Measurements from ENCODE around the gene USP4. TPM values are rescaled to one million over a fixed set of nuclear protein-coding genes. Genes with fewer than 3 reads are reported as not detected.

The USP4 gene
- total RNA-seq, 1 experiment from 2014 or later = 31.7 TPM

DNA sequence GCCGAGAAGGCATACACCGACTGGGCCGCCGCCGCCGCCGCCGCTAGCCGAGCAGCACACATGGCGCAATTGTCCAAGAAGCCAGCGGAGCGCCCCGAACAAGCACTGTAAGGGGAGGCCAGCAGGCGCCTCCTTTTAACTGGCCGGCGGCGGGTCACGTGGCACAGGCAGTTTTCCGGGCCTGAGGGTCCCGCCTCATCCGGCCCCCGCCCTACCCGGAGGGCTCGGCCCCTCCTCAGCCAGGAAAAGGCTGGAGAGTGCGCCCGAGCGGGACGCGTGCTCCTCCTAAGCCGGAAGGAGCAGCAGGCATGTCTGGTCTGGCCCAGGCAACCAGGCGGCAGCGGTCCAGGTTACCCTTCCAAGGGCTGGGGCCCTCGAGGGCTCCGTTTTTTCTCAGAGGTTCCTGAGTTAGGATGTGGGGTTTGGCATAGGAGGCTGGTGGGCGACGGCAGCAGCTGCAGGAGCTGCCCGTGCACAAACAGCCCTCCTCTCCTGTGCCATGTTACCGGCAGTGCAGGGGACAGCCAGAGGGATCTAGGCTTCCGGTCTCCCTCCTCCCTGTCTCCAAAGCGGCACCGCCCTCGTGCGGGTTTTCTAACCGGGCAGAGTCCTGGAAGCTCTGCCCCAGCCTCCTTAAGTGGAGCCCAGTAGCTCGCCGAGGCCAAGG, 18.5 kb upstream of the USP4 start, which contains the start of gene GPX1:
TSS of gene GPX1 (minus strand) at position 137 of the 667 bp plus-strand sequence. CDS start at position 62, 75 bp downstream.
- Histone ChIP-seq H3K4me2 (ENCODE audit: low read length) (peak within 1 kb of the TSS; percentile 83), H3K4me1 (ENCODE audit: control insufficient read depth in 1 of 2, insufficient read depth in 2 of 2, low read length in 2 of 2) (peaks cover 15 to 31% of the 10 kb centered on the region in 2 experiments), H2AFZ (ENCODE audit: low read depth, low read length, poor library complexity, severe bottlenecking) (no peak within 1 kb of the TSS), H4K20me1 (ENCODE audit: insufficient read depth) (no peaks in the 10 kb centered on the region), H3K27ac (ENCODE audit: low read depth, low read length) (peak within 1 kb of the TSS; percentile 99), H3K9me2 (ENCODE audit: insufficient read depth) (no peaks in the 10 kb centered on the region), H3K79me2 (ENCODE audit: insufficient read depth, low read length) (peaks cover 45% of the 10 kb centered on the region), H3K27me3 (ENCODE audit: insufficient read depth, low read length) (no peaks in the 10 kb centered on the region), H3K4me3 (replicated peaks in 1 of 2; ENCODE audit: low read depth in 1 of 2, low read length in 2 of 2) (peak within 1 kb of the TSS; percentile 64 to 85), H3K9me3 (ENCODE audit: control insufficient read depth in 1 of 2, insufficient read depth in 1 of 2, low read depth in 1 of 2, low read length in 2 of 2) (no peaks in the 10 kb centered on the region), H3K9ac (ENCODE audit: low read length) (peak within 1 kb of the TSS; percentile 71), H3K36me3 (ENCODE audit: control insufficient read depth in 1 of 2, insufficient read depth in 2 of 2, low read length in 2 of 2) (peaks cover 18 to 39% of the 10 kb centered on the region in 2 experiments; a peak in 3 of 4 replicates)
- CTCF ChIA-PET = interaction anchor here (0.9 to 1.4 kb wide), 2 partner anchors 18 to 91 kb away, joined by 3 to 5 read pairs; partner anchors contain the start of gene USP4
- POLR2A ChIA-PET = interaction anchor here (0.6 to 2.5 kb wide), 4 partner anchors 15 to 245 kb away, joined by 3 to 18 read pairs (median 4); partner anchors contain the start of gene USP4
- BruUV-seq (replicated peaks) = TSS peak; percentile 87
- RAD21 ChIA-PET (ENCODE audit: low non-redundant PET in 1 of 2, low total read pairs in 2 of 2, uncharacterized antibody in 2 of 2, unreplicated experiment in 2 of 2) = interaction anchor here in 1 of 2 experiments (0.6 kb wide), 1 partner anchor 336 kb away, joined by 3 read pairs; the partner anchor contains the start of gene NDUFAF3
- peak; percentile 92 for ATAC-seq
- peak; percentile 92 for DNase-seq (ENCODE audit: low read depth, low spot score)
- intact Hi-C loops (cut with micrococcal nuclease) = loop anchor here (2.0 to 5.0 kb wide), 2 partner anchors 54 to 186 kb away; partner anchors contain the start of genes KLHDC8B and TCTA
- TF ChIP-seq RAD21 (IDR thresholded peaks at IDR 0.05; ENCODE audit: low read depth) = peak; percentile 5; the same call in 1 of the 2 replicates
- no peak; the same call in 1 of the 2 replicates for TF ChIP-seq ZFX (IDR thresholded peaks at IDR 0.05)
- TF ChIP-seq CBX3 (IDR thresholded peaks at IDR 0.05; ENCODE audit: low read depth) = no peak; the same call in 1 of the 2 replicates
- TF ChIP-seq EZH2phosphoT487 (IDR thresholded peaks at IDR 0.05; ENCODE audit: borderline replicate concordance) = no peak
- TF ChIP-seq ZNF274 (IDR thresholded peaks at IDR 0.05; ENCODE audit: low read depth, low read length) = no peak
- peak; percentile 97 for TF ChIP-seq SIN3A (IDR thresholded peaks at IDR 0.05; ENCODE audit: low read depth)
- TF ChIP-seq EGR1 (IDR thresholded peaks at IDR 0.05; ENCODE audit: low read depth) = no peak
- TF ChIP-seq FOSL1 (IDR thresholded peaks at IDR 0.05; ENCODE audit: low read depth) = no peak
- TF ChIP-seq EZH2 (IDR thresholded peaks at IDR 0.05) = no peak
- peak; percentile 88 for TF ChIP-seq POLR2A (IDR thresholded peaks at IDR 0.05; ENCODE audit: borderline replicate concordance, extremely low read depth, insufficient read depth, insufficient read length)
- TF ChIP-seq, protein P1, sequence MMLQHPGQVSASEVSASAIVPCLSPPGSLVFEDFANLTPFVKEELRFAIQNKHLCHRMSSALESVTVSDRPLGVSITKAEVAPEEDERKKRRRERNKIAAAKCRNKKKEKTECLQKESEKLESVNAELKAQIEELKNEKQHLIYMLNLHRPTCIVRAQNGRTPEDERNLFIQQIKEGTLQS (IDR thresholded peaks at IDR 0.05) = no peak
- peak; percentile 88 for TF ChIP-seq POLR2AphosphoS5 (IDR thresholded peaks at IDR 0.05; ENCODE audit: low read depth, low read length)
- TF ChIP-seq, protein P2, sequence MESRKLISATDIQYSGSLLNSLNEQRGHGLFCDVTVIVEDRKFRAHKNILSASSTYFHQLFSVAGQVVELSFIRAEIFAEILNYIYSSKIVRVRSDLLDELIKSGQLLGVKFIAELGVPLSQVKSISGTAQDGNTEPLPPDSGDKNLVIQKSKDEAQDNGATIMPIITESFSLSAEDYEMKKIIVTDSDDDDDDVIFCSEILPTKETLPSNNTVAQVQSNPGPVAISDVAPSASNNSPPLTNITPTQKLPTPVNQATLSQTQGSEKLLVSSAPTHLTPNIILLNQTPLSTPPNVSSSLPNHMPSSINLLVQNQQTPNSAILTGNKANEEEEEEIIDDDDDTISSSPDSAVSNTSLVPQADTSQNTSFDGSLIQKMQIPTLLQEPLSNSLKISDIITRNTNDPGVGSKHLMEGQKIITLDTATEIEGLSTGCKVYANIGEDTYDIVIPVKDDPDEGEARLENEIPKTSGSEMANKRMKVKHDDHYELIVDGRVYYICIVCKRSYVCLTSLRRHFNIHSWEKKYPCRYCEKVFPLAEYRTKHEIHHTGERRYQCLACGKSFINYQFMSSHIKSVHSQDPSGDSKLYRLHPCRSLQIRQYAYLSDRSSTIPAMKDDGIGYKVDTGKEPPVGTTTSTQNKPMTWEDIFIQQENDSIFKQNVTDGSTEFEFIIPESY (IDR thresholded peaks at IDR 0.05; ENCODE audit: extremely low read depth, insufficient replicate concordance, low read length) = no peak
- TF ChIP-seq JUND (IDR thresholded peaks at IDR 0.05) = peak; percentile 60; the same call in 1 of the 2 replicates
- peak; percentile 85; the same call in 1 of the 2 replicates for TF ChIP-seq ELF1 (IDR thresholded peaks at IDR 0.05; ENCODE audit: borderline replicate concordance, low read depth)
- peak; percentile 77 for TF ChIP-seq SP1 (IDR thresholded peaks at IDR 0.05; ENCODE audit: low read depth)
- peak; percentile 52 for TF ChIP-seq TCF7L2 (IDR thresholded peaks at IDR 0.05; ENCODE audit: borderline replicate concordance, extremely low read depth, insufficient read depth, insufficient read length)
- TF ChIP-seq, protein P3, sequence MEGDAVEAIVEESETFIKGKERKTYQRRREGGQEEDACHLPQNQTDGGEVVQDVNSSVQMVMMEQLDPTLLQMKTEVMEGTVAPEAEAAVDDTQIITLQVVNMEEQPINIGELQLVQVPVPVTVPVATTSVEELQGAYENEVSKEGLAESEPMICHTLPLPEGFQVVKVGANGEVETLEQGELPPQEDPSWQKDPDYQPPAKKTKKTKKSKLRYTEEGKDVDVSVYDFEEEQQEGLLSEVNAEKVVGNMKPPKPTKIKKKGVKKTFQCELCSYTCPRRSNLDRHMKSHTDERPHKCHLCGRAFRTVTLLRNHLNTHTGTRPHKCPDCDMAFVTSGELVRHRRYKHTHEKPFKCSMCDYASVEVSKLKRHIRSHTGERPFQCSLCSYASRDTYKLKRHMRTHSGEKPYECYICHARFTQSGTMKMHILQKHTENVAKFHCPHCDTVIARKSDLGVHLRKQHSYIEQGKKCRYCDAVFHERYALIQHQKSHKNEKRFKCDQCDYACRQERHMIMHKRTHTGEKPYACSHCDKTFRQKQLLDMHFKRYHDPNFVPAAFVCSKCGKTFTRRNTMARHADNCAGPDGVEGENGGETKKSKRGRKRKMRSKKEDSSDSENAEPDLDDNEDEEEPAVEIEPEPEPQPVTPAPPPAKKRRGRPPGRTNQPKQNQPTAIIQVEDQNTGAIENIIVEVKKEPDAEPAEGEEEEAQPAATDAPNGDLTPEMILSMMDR (IDR thresholded peaks at IDR 0.05 in 2 of 3, conservative IDR thresholded peaks at IDR 0.05 in 1 of 3; ENCODE audit: borderline replicate concordance in 1 of 3, insufficient read depth in 1 of 3, low read depth in 2 of 3, low read length in 2 of 3) = no peak
- TF ChIP-seq, protein P4, sequence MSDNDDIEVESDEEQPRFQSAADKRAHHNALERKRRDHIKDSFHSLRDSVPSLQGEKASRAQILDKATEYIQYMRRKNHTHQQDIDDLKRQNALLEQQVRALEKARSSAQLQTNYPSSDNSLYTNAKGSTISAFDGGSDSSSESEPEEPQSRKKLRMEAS (IDR thresholded peaks at IDR 0.05) = peak; percentile 98
